GM15510 (cell line): ENCODE results near the gene PPBP.

Source experiments
- POLR2A ChIP-seq: IDR thresholded peaks from 3 replicates; pipeline ENCODE4 v1.6.1; 2011; ENCODE audit warnings: borderline replicate concordance; ENCODE audit not compliant: insufficient read length; ENCODE audit errors: extremely low read depth

The PPBP gene

DNA sequence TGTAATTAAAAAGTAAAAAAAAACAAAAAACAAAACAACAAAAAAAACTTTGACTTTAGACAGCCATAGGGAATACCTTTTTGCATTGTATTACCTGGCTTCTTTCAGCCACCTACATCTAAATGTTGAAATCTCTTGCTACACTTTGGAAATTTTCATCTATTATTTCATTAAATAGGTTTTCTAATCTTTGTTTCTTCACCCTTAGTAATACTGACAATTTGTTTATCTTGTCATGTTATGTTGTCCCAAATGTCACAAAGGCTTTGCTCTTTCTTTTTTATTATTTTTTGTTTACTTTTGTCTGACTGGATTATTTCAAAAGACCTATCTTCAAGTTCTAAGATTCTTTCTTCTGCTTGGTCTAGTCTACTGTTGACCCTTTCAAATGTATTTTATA lies 13.6 kb downstream of the PPBP start:
- TF ChIP-seq POLR2A = no peak

DNA sequence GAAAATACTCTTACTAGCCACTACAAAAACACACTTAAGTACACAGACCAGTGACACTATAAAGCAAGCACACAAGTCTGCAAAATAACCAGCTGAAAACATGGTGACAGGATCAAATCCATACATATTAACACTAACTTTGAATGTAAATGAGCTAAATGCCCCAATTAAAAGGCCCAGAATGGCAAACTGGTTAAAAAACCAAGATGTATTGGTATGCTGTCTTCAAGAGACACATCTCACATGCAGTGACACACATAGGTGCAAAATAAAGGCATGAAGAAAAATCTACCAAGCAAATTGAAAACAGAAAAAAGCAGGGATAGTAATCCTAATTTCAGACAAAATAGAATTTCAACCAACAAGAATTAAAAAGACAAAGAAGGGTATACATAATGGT lies 17.0 kb downstream of the PPBP start:
- no peak for TF ChIP-seq POLR2A

DNA sequence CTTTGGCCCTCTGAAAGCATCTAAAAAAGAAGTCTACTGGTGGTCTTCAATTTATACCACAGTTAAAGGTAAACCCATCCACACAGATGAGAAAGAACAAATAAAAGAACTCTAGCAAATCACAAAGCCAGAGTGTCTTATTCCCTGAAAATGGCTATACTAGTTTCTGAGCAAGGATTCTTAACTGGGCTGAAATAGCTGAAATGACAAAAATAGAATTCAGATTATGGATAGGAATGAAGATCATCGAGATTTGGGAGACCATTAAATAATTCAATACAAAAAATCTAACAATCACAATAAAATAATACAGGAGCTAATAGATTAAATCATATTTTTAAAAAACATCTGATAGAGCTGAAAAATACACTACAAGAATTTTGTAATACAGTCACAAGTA lies 18.0 kb downstream of the PPBP start:
- TF ChIP-seq POLR2A = no peak

DNA sequence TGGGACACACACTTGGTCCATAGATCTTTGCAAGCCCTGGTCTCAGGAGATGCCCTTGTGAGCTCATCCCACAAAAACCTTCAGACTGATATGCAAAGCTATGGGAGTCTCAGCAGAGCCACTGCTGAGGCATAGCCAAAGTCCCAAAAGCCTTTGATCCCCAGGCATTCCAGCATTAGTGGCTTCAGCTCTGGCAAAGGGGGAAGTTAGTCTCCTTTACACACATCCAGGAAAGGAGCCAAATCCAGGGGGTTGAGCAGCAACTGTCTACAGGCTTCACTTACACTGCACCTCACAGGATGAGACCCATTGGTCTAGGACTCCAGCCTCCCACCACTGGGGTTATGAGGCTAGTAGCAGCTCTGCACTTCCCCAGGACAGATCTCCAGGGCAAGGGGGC lies 20.1 kb downstream of the PPBP start:
- TF ChIP-seq POLR2A = no peak

DNA sequence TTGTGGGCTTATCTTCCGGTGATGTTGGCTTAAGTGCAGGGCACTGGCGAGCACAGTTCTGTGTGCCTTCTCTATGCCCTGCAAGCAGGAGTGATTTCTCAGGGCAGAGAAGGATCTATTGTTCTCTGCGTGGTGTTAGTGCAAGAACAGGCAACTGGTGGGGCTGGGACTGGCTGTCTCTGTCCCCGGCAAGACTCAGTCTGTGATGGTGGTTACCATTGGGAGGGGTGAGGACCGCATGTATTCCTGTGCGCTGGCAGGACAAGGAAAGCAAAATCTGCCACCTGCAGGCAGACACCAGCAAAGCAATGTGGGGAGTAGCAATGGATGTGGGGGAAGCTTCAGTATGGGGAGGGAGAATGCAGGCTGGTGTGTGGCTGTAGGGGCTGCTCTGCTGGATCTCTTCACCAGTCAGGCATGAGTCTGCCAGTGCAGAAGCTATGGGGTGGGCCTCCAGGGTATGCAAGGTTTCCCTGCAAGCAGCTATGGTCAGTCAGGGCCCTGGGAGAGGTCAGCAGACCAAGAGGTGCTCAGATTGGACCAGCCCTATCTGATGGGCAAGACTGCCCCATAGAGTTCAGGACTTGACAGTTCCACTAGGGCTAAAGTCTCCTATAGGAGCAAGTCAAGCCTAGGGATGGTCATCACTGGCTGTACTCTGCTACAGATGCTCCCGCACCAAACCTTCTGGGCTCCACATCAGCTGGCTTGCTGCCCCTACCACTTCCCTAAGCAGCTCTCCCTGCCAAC lies 23.0 kb downstream of the PPBP start:
- TF ChIP-seq POLR2A = no peak

DNA sequence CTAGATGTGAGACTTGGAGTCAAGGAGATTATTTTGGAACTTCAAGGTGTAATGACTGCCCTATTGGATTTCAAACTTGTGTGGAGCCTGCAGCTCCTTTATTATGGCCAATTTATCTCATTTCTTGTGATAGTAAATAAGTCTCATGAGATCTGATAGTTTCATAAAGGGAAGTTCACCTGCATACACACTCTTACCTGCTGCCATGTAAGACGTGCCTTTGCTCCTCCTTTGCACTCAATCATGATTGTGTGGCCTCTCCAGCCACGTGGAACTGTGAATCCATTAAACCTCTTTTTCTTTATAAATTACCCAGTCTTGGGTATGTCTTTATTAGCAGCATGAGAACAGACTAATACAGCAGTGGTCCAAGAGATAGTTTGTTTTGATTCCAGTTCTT lies 25.3 kb downstream of the PPBP start:
- no peak for TF ChIP-seq POLR2A

DNA sequence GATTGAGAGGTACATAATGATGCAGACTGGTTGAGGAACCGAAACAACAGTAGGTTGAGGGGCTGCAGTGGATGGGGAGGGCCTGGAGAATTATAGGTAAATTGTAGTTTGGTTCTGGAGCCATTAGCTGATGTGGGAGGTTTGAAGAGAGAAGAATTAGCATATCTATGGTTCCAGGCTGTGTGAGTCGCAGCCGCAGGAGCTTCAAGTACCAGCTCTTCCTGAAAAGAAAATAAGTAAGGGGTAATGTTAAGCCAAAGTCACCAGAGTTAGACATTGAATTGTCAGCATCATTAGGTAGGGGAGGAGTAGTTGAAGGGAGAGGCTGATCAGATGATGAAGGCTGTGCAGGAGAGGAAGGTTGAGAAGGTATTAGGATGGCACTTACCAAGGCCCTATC lies 35.6 kb downstream of the PPBP start:
- no peak for TF ChIP-seq POLR2A

DNA sequence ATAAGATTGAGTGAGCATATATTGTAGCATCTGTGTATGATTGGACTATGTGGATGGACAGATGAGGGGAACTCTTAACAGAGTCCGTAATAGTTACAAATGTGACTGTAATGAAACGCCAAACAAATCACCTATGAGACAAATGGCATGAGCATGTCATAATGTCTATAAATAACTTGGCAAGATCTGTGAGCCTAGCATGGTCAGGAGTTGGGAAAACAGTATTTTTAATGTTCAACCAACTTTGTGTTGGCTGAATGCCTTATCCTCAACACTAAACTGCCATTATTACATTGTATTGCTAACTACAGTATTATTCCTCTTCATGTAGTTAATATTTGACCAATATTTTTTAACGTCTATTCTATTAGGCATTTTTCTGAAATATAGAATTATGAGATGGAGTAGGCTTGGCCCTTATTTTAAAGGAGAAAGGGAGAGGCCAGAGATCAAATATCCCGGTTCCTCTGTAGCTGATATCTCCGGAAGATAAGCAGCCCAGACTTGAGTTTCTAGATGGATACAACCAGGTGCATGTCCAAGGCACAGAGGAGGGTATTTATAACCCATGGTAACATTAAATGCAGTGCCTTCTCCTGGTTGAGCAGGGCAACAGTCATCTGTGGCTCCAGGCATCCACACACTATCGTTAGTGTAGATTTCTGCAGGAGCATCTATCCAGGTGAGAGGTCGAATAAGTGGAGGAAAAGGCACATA lies 38.8 kb downstream of the PPBP start:
- TF ChIP-seq POLR2A = no peak

DNA sequence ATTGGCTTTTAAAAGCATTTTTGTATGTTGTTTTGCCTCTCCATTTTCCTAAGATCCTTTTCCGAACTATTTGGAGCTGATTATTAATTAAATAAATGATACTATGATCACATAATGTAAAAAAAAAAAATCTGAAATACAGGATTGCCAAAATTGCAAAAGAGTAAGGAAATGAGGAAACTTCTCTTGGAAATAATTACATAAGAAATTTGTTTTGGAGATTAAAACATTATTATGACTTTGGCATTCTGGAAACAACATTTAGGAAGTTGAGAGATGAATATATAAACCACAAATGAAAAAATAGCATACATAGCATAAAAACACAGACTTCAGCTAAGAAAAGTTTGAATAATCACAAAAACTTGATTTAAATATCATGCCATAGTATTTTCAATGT lies 39.7 kb downstream of the PPBP start:
- no peak for TF ChIP-seq POLR2A

DNA sequence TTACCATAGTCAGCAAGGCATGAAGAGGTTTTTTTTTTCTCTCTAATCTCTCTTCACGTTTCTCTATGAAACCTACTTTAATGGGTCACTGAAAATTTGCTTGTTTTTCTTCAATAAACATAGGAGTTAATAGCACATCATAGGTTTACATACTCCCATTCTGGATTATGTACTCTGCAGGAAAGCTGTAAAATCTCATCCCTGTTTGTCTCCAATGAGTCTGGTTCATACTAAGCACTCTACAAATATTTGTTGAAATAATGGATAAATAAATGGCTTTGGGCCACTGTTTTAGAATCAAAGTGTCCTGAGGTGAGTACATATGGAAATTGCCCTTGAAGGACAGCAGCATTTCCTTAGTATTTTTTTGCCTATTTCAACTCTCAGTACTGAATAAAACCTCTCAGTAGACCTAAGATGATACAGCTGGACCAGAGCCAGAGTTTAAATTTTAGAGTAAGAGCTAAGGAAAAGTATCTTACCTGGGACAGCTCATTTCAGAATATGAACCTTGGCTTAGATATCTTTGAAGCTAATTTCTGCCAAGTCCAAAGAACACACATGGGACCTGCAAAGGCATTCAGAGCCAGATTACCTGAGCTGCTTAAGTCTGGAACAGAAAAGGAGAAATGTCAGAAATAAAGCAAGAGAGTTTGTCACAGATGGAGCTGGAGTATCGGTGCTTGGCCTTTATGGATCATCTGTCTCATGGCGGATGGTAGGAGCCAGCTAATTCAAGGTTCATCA lies 40.6 kb downstream of the PPBP start:
- no peak for TF ChIP-seq POLR2A

DNA sequence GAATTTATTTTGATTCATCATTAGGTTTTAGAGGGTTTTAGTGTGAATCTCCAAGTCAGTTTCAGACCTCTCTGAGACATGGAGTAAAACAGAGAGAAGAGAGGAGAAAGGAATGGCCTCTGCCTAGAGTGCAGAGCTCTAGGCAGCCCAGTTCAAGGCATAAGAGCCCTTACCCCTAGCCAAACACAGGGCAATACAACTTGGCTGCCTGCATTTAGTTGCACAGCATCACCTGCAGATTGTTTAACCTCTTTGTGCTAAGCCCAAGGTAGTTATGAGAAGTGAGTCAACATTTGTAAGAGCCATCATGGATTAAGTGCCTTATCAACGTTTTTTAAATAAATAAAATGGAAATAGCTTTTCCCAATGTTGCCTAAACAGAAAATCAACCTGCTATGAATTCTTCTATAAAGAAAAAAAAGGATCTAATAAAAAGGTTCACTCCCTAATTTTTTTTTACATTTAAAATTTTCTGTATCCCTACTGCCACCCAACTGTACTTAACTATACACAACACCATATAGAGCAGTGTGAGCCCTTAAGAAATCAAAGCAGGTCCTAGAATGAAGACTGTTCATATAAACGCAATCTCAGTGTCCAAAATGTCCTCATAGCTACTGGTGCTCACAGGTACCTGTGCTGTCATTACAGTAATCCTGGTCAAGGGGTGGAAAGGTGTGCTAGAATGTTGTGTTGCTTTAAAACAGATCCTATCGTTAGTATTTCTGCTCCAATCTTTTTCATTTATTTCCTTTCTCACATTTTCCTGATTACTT lies 42.1 kb downstream of the PPBP start:
- no peak for TF ChIP-seq POLR2A

DNA sequence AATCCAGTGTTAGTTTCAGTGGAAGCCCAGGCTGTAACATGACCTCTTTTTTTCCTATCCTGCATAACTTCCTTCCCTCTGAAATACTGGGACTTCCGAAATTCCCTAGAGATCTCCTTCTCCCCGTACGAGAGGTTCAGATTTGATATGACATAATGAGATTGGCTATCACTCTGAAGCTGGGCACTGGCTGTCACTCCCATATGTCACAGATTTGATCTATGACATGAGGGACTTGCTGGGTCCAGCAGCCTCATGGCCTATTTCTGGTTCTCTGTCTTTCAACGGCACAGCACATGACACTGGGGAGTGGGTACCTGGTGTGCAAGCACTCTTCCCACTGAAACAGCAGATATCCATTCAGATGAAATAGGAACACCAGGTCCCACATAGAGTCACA lies 42.9 kb downstream of the PPBP start:
- TF ChIP-seq POLR2A = no peak

DNA sequence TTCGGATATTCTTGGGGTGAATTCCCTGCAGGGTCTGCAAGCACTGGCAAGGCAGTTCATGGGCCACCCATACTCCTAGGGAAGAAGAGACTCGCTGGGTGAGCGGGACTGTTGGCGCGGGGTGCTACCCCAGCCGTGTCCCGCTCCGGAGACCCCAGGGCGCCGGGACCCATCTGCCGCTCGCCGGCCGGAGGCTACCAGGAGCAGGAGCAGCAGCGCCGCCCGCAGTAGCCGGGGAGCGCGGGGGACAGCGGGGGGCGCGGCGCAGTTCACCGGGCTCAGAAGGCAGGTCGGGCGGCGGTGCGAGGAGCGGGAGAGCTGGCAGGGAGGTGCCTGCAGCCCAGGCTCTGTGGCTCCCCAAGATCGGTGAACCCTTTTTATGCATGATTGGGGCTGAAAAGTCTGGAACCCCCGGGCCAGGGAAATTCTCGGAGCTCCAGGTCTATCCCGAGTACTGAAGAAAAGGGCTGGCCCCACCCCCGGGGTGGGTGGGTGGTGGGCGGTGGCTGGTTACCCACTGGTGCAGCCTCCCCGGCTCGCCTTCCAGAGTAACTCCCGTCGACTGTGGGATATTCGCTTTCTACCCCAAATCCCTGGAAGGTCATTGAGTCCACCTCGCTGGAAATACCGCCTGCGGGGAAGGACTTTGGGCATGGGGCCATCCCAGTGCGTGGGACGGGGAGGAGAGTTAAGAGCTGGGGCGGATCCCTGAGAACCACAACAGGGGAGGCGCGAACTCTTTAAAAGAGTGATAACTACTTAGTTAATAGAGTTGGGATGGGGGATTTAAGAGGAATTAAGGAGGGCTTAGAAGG lies 43.7 kb downstream of the PPBP start:
- TF ChIP-seq POLR2A = no peak

DNA sequence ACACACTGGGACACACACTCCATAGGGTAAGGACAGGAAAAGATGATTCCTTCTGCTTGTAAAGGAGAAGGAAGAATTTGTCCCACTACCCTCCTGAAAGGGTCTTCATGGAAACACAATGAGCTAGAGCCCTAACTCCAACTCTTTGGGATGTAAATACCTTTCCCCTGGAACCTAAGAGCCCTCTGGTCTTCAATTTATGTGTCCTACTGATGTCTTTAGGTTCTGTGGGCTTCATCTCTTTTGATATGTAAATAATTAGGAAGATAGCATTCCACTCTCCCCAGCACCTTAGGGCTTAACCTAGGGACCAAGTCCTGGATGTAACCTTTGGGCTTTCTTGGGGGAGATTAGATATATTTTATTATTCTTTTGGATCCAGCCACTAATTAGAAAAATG lies 44.4 kb downstream of the PPBP start:
- no peak for TF ChIP-seq POLR2A

DNA sequence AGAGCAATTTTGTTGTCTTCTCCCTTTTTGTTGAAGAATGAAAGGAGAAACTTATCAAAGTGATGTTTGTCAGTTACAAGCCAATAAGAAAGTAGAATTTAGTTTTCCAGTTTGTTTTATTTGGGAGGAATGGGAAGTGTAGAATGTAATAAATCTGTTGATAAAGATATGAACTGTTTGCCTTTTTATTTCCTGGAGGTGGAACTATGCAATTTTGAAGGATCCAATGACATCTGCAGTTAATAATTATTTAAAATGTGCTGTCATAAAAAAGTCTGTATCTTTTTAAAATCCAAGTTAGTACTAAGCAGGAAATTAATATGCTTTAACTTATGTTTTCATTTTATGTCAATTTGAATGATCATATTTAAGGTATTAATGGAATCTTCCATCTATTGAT lies 51.0 kb downstream of the PPBP start:
- TF ChIP-seq POLR2A = no peak
